B cell (primary cell): Measurements from ENCODE around the gene LZTR1. TPM values are rescaled to one million over a fixed set of nuclear protein-coding genes. Genes with fewer than 3 reads are reported as not detected.

Source experiments
- ATAC-seq: fragments of 200-7000 bp; cut with Tn5 transposase; one replicate; pipeline ENCODE4 v1.10.0; 2021; ENCODE audit warnings: low read depth, mild to moderate bottlenecking, moderate number of reproducible peaks, moderate library complexity
- CTCF ChIA-PET: fragments of 350-600 bp; sonication (Branson Sonifier 250); formaldehyde crosslinking; loops from one replicate; lab custom pipeline; 2021; ENCODE audit warnings: antibody characterized with exemption, inconsistent platforms; lab: Charles Lee
- POLR2A ChIA-PET: fragments of 350-600 bp; sonication (Branson Sonifier 250); formaldehyde crosslinking; loops from one replicate; lab custom pipeline; 2021; ENCODE audit warnings: antibody characterized with exemption; lab: Charles Lee
- DNase-seq: peaks from one replicate; pipeline ENCODE4 v3.0.0; 2013
- H2AFZ ChIP-seq: 2 replicates; pipeline ENCODE4 v1.6.1; 2012; ENCODE audit warnings: mild to moderate bottlenecking, low read depth, low read length; ENCODE audit not compliant: insufficient read depth, poor library complexity, severe bottlenecking
- H3K27ac ChIP-seq, 2 donors: 1 replicate in 1 of 2; 2 replicates in 1 of 2; pipeline ENCODE4 v1.5.1; 2012 to 2013; ENCODE audit warnings: low read length in 2 of 2, mild to moderate bottlenecking in 2 of 2, moderate library complexity in 1 of 2
- H3K27me3 ChIP-seq, 4 experiments: fragments of 200-600 bp in 1 of 4; sonication (generic) in 1 of 4; replicated peaks in 1 of 4; 1 replicate in 2 of 4; 2 replicates in 2 of 4; pipeline versions ENCODE4 v1.6.1 to v1.7.0; 2013 to 2016; ENCODE audit warnings: low read length in 3 of 4, mild to moderate bottlenecking in 2 of 4, mixed read lengths in 1 of 4, moderate library complexity in 1 of 4; ENCODE audit not compliant: insufficient read depth in 4 of 4, control insufficient read depth in 3 of 4; ENCODE audit errors: control extremely low read depth in 1 of 4
- H3K36me3 ChIP-seq, 2 experiments: replicated peaks in 1 of 2; 1 replicate in 1 of 2; 2 replicates in 1 of 2; pipeline versions ENCODE4 v1.6.1 to v1.7.1; 2013; ENCODE audit warnings: low read length in 1 of 2; ENCODE audit not compliant: insufficient read depth in 2 of 2, control insufficient read depth in 1 of 2; ENCODE audit errors: control extremely low read depth in 1 of 2, extremely low read depth in 1 of 2
- H3K4me1 ChIP-seq, 2 donors: fragments of 200-600 bp in 1 of 2; sonication (generic) in 1 of 2; 1 replicate in 1 of 2; 2 replicates in 1 of 2; pipeline versions ENCODE4 v1.5.1 to v1.6.1; 2013 to 2017; ENCODE audit warnings: low read length in 2 of 2; ENCODE audit not compliant: control insufficient read depth in 2 of 2, insufficient read depth in 2 of 2
- H3K4me2 ChIP-seq: replicated peaks from 2 replicates; pipeline ENCODE3; 2012; ENCODE audit warnings: mild to moderate bottlenecking, low read depth, low read length; ENCODE audit not compliant: poor library complexity, severe bottlenecking
- H3K4me3 ChIP-seq, 5 experiments: fragments of 200-600 bp in 1 of 5; sonication (generic) in 1 of 5; 1 replicate in 3 of 5; 2 replicates in 2 of 5; pipeline versions ENCODE4 v1.5.1 to v1.7.0; 2011 to 2016; ENCODE audit warnings: low read length in 4 of 5, mild to moderate bottlenecking in 4 of 5, low read depth in 2 of 5, control low read depth in 1 of 5, moderate library complexity in 1 of 5; ENCODE audit not compliant: insufficient read depth in 1 of 5; ENCODE audit errors: control extremely low read depth in 1 of 5, extremely low read depth in 1 of 5
- H3K79me2 ChIP-seq: fragments of 200-600 bp; sonication (generic); one replicate; pipeline ENCODE4 v1.6.0; 2016; ENCODE audit warnings: low read length; ENCODE audit not compliant: control insufficient read depth, insufficient read depth
- H3K9ac ChIP-seq: fragments of 200-600 bp; sonication (generic); 2 replicates; pipeline ENCODE4 v1.6.1; 2017; ENCODE audit warnings: mild to moderate bottlenecking, low read length, moderate library complexity
- H3K9me3 ChIP-seq, 3 donors: one replicate each; pipeline versions ENCODE4 v1.6.1 to v1.7.1; 2013; ENCODE audit warnings: low read length in 2 of 3; ENCODE audit not compliant: control insufficient read depth in 2 of 3, insufficient read depth in 1 of 3; ENCODE audit errors: control extremely low read depth in 1 of 3
- H4K20me1 ChIP-seq: 2 replicates; pipeline ENCODE4 v1.6.0; 2012; ENCODE audit warnings: mild to moderate bottlenecking, low read length; ENCODE audit not compliant: insufficient read depth, control insufficient read depth, poor library complexity, severe bottlenecking
- H3K27ac Mint-ChIP-seq: one replicate; pipeline ENCODE4 v1.8.0; 2021; ENCODE audit warnings: mixed read lengths
- H3K27me3 Mint-ChIP-seq: one replicate; pipeline ENCODE4 v1.8.0; 2021; ENCODE audit warnings: mixed read lengths
- H3K4me1 Mint-ChIP-seq: one replicate; pipeline ENCODE4 v1.8.0; 2021; ENCODE audit warnings: mixed read lengths
- H3K4me3 Mint-ChIP-seq: one replicate; pipeline ENCODE4 v1.8.0; 2021; ENCODE audit warnings: mixed read lengths
- H3K9me3 Mint-ChIP-seq: one replicate; pipeline ENCODE4 v1.8.0; 2022; ENCODE audit warnings: mixed read lengths; ENCODE audit not compliant: insufficient read depth
- EZH2 ChIP-seq: IDR thresholded peaks from 2 replicates; pipeline ENCODE4 v1.6.1; 2012; ENCODE audit warnings: borderline replicate concordance, low read depth, mild to moderate bottlenecking, moderate library complexity, low read length; ENCODE audit not compliant: insufficient read depth, poor library complexity, severe bottlenecking
- WGBS: methylation state at CpG from one replicate; pipeline ENCODE4 v1.1.5; 2013; ENCODE audit warnings: missing lambda C conversion rate; ENCODE audit not compliant: insufficient coverage; 5-methylcytosine and 5-hydroxymethylcytosine counted together
- intact Hi-C: fragments of 100-400 bp; cut with micrococcal nuclease; formaldehyde crosslinking; loops from one replicate; pipeline ENCODE4 v1.10.0; 2022
- polyA plus RNA-seq: library from polyadenylated mRNA; depleted of rRNA; stranded (reverse); fragments of >200 nt; gene quantifications from 2 replicates; pipeline ENCODE4 v1.2.3, GENCODE V29; 2012
- total RNA-seq, 2 donors: library from RNA; stranded (reverse); fragments of 120-200 nt in 1 of 2; gene quantifications; 1 replicate in 1 of 2; 2 replicates in 1 of 2; pipeline versions ENCODE4 v1.2.3 to v1.2.4, GENCODE V29; 2013 to 2022
- TF ChIP-seq, protein P1 (sequence below): fragments of 200-600 bp; IDR thresholded peaks from one replicate; pipeline ENCODE4 v1.8.0; 2022; ENCODE audit warnings: antibody characterized with exemption, mild to moderate bottlenecking

The LZTR1 gene
- total and polyA plus RNA-seq, 2 donors (not counting 1 experiment from before 2014, with no cell fraction given) = 75.7 to 94.8 TPM

DNA sequence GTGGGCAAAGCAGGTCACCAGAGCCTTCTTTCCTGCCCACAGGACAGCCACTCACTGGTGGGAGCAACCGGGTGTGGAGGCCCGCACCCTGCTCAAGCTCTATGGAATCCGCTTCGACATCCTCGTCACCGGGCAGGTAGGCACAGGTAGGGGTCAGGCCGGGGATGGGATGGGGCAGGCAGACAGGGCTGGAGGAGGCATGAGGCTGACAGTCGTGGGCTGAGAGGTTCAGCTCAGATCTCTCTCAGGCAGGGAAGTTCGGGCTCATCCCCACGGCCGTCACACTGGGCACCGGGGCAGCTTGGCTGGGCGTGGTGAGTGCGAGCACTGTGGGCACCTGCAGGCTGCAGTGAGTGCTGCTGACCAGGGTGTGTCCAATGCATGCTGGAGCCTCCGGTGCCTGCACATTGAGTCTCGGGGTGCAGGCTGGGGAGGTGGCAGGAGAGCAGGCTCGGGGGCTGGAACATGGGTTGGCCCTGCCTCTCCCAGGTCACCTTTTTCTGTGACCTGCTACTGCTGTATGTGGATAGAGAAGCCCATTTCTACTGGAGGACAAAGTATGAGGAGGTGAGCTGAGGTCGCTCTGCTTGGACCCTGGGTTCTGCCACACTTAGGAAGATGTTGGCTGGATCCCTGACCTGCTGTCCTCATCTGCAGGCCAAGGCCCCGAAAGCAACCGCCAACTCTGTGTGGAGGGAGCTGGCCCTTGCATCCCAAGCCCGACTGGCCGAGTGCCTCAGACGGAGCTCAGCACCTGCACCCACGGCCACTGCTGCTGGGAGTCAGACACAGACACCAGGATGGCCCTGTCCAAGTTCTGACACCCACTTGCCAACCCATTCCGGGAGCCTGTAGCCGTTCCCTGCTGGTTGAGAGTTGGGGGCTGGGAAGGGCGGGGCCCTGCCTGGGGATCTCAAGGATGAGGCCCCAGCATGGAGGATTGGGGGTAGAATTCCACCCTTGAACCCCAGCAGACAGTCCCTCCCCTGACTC lies 44.0 kb downstream of the LZTR1 start:
- Mint-ChIP-seq H3K4me3 (no peak overlapping the region), H3K9me3 (no peaks in the 10 kb centered on the region), H3K27me3 (peaks cover 24% of the 10 kb centered on the region), H3K4me1 (peaks cover 5% of the 10 kb centered on the region), H3K27ac (no peak overlapping the region)
- DNase-seq (no peak), ATAC-seq (no peak)
- Histone ChIP-seq H3K4me2 (no peak overlapping the region), H3K4me1 (no peaks in the 10 kb centered on the region), H3K4me3 (no peak overlapping the region), H3K9ac (no peak overlapping the region), H4K20me1 (no peaks in the 10 kb centered on the region), H3K79me2 (no peaks in the 10 kb centered on the region), H3K9me3 (no peaks in the 10 kb centered on the region), H3K27ac (no peak overlapping the region), H2AFZ (no peak overlapping the region), H3K27me3 (peaks cover 0 to 11% (median 0%) of the 10 kb centered on the region in 4 experiments), H3K36me3 (no peaks in the 10 kb centered on the region)
- WGBS = 96% methylated on average over 23 of the region's 27 CpGs
- TF ChIP-seq EZH2 = no peak
- TF ChIP-seq, protein P1, sequence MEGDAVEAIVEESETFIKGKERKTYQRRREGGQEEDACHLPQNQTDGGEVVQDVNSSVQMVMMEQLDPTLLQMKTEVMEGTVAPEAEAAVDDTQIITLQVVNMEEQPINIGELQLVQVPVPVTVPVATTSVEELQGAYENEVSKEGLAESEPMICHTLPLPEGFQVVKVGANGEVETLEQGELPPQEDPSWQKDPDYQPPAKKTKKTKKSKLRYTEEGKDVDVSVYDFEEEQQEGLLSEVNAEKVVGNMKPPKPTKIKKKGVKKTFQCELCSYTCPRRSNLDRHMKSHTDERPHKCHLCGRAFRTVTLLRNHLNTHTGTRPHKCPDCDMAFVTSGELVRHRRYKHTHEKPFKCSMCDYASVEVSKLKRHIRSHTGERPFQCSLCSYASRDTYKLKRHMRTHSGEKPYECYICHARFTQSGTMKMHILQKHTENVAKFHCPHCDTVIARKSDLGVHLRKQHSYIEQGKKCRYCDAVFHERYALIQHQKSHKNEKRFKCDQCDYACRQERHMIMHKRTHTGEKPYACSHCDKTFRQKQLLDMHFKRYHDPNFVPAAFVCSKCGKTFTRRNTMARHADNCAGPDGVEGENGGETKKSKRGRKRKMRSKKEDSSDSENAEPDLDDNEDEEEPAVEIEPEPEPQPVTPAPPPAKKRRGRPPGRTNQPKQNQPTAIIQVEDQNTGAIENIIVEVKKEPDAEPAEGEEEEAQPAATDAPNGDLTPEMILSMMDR = no peak
- CTCF ChIA-PET = no interaction called here
- intact Hi-C loops = no loop called here
- POLR2A ChIA-PET = no interaction called here
